HG03520 (cell line): ENCODE results near the gene TSPEAR.
"Not testable (repeated sequence)": the region's sequence is repeated elsewhere in the genome, so short reads cannot be mapped to it uniquely, and the experiment has no call there.

Experiments used
- ATAC-seq: cut with Tn5 transposase; IDR thresholded peaks from one replicate; pipeline ENCODE4 v1.9.1; 2021; ENCODE audit warnings: mild to moderate bottlenecking, moderate library complexity; ENCODE audit not compliant: unreplicated experiment

Gene TSPEAR

GRCh38 chr21:44703731-44704635, 7.4 kb downstream of the TSPEAR start:
- no peak for ATAC-seq

- no peak for ATAC-seq
These were observed 8.2 kb downstream of the TSPEAR start for GRCh38 chr21:44702973-44703730.

DNA sequence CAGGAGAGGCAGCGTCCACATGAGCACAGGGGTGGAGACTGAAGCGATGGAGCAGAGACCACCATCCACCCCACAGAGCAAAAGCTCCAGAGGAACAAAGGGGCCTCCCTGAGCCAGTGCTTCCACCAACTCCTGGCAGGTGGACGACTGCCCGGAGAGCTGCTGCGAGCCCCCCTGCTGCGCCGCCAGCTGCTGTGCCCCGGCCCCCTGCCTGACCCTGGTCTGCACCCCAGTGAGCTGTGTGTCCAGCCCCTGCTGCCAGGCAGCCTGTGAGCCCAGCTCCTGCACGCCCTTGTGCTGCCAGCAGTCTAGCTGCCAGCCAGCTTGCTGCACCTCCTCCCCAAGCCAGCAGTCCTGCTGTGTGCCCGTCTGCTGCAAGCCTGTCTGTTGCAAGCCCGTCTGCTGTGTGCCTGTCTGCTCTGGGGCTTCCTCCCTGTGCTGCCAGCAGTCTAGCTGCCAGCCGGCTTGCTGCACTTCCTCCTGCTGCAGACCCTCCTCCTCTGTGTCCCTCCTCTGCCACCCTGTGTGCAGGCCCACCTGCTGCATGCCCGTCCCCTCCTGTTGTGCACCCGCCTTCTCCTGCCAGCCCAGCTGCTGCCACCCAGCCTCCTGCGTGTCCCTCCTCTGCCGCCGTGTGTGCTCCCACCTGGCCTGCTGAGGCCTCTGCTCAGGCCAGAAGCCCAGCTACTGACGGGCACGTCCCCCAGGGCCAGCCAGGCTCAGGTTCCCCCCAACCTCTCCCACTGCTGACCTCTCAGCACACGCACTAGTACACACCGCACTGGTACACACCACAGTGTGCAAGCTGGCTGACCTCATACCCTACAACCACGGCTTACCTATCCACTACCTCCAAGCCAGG, 9.0 kb downstream of the TSPEAR start:
- no peak for ATAC-seq

GRCh38 chr21:44701541-44701940, 9.8 kb downstream of the TSPEAR start:
- no peak for ATAC-seq

GRCh38 chr21:44701023-44701400, 10.4 kb downstream of the TSPEAR start:
- no peak for ATAC-seq

DNA sequence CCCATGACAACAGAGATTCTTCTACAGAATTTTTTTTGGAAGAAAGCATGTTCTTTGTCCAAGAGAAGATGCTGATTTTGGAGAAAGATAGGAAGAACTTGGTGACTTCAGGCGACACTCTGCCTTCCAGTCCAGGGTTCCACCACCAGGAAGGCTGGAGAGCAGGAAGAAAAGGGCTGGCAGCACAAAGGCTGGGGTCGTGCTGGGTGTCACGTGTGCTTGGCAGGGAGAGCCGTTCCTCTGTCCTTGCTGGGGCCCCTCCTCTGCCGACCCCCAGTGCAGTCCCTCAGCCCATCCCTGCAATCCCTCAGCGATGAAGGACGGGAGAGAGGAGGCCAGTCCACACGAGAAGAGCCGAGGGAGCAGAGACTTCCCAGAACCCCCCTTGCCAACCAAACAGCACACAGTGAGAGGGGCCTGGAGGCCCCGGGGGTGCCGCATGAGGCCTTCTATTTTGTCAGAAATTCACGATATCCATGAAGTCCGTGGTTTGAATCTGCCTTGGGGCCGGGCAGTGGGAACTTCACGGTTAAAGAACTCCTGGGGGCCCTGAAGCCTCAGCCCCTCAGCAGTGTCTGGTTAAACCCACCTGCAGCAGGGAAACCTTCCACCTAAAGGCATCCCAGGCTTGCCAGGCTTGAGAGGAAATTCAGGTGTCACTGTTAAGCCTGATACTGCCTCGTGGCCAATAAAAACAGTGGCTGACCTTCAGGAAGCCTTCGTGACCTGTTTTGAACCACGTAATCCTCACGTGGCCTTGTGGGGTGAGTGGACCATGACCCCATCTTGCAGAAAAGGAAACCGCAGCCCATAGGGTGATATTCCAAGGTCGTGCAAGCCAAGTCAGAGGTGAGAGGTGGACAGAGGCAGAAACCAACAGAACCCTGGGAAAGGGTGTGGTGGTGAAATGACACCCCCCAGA, 11.0 kb downstream of the TSPEAR start:
- ATAC-seq: no peak

DNA sequence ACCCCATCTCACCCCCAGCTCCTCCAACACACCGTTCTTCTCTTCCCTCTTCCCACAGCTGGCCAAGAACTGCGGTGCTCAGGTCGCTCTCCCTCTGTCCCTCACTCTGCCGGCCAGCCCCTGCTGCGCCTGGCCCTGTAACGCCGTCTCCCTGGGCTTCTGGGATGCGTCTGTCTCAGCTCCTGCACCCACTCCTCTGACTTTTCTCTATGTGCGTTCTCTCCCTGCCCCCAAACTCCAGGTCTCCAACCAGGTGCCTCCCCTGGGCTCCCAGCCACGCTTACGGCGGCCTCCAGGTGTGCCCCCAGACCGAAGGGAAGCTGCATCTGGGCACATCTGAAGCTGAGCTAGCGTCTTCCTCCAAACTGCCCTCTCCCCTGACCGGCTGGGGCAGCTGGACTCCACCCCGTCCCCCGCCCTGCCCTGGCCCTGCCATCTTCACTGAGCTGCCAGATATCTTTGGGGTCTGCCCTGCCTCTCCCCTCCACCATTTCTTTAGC, 11.8 kb downstream of the TSPEAR start:
- ATAC-seq: no peak

DNA sequence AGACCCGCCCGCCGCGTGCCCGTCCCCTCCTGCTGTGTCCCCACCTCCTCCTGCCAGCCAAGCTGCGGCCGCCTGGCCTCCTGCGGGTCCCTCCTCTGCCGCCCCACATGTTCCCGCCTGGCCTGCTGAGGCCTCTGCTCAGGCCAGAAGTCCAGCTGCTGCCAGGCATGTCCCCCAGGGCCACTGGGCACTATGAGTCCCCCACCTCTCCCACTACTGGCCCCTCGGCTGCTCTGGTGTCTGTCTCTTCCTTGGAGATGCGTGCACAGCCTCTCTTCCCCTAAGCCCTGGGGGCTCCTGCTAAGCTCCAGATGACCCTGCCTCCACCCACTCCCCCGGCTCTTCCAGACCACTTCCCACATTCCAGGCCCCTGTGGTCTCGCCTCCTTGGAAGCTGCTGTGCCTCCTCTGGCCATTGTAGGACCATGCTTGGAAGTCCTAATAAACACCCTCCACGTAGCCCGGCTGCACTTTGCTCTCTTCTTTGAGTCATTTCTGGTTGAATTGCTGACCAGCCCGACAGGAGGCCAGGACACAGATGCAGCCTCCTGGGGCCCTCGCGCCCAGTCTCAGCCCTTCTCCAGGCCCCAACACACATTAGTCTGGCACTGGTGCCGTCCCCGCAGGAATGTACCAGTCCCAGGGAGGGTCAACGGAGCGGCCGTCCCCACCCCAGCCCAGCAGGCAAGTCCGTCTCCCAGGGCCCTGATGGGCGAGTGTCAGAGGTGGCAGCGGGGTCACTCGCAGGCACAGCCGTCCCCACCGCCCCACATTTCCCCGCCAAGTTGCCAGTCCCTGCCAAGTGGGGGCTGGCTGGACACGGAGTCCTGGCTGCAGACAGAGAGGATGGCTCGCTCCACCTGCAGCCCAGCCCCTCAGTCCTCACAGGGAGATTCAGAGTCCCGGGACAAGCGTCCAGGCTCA, 13.3 kb downstream of the TSPEAR start:
- ATAC-seq: no peak

GRCh38 chr21:44697172-44697810, 14.1 kb downstream of the TSPEAR start, which contains the start of gene KRTAP10-12:
KRTAP10-12 (plus strand) TSS chr21:44697172; CDS start chr21:44697202, 30 bp downstream.
- ATAC-seq: not testable (repeated sequence)

DNA sequence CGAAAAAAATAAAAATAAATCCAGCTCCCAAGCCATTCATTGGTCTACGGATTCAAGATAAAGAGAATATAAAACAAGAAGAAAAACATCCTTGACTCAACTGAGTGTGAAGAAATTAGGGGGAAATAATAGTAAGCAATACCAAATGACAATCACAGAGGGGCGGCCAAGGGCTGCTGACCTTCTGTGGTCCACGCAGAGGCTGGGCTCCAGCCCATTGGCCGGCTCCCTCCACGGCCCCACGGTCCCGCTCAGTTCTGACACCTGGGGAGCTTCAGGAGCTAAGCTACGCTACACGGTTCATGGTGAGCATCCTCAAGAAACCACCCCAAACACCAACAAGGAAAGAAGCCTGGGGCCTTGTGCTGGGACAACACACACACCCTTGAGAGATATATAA, 14.8 kb downstream of the TSPEAR start:
- ATAC-seq: no peak

DNA sequence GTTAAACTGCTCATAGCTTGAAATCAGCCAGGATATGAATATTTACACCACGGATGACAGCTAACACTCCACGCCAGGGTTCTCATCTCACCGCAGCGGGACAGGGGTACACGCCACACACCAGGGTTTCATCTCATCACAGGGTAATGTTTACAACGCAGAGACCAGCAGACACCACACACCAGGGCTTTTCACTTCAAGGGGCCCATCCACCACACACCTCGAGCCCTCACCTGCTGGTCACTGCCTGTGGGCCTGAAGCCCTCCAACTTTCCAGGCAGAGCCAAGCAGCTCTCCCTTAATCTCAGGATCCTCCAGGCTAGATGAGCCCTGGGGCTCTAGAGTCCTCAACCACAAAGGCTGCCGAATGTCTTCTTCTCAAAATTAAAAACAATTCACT, 15.7 kb downstream of the TSPEAR start:
- no peak for ATAC-seq

DNA sequence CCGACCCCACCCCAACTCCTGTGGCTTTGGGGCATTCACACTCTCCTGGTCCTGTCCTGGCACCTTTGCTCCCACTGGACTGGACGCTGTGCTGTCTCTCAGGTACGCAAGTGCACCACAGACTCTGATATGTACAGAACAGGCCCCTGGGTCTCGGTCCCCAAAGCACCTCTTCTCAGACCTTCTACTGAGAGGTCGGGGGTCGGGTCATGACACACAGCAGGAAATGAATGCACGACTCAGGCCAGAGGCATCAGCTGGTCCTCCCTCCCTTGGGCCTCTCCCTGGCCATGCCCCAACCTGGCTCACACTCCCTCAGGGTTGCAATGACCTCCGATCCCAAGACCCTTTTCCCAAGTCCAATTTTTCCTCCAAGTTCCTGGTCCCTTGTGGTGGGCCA, 16.2 kb downstream of the TSPEAR start:
- no peak for ATAC-seq

DNA sequence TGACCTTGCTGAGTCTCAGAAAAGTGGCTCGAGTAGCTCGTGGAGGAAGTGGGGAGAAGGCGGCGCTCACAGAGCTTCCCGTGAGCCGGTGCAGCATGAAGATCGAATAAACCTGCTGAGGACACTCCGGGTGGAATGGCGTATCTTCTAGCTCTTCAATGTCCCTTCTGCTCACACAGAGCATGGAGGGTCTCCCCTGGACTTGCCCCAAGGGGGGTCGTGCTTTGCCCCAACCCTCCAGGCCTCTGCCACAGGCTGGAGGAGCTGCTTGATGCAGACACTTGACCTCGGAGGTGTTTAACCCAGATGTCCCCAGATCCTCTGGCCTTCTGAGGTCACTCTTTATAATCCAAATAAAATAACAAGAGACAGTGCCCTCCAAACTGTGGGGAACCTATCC, 16.6 kb downstream of the TSPEAR start:
- ATAC-seq: no peak

GRCh38 chr21:44692798-44693512, 18.4 kb downstream of the TSPEAR start:
- no peak for ATAC-seq

GRCh38 chr21:44691686-44692085, 19.7 kb downstream of the TSPEAR start:
- ATAC-seq: no peak

DNA sequence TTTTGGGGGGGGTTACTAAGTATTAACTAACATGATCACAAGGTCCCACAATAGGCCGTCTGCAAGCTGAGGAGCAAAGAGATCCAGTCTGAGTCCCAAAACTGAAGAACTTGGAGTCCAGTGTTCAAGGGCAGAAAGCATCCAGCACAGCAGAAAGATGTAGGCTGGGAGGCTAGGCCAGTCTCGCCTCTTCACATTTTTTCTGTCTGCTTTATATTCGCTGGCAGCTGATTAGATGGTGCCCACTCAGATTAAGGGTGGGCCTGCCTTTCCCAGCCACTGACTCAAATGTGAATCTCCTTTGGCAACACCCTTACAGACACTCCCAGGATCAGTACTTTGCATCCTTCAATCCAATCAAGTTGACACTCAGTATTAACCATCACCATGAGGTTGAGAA, 21.6 kb downstream of the TSPEAR start:
- not testable (repeated sequence) for ATAC-seq

- no peak for ATAC-seq
These were observed 23.7 kb downstream of the TSPEAR start for GRCh38 chr21:44687671-44688070.
